Stimulated activated CD4-positive, alpha-beta T cell treated with anti-CD3 and anti-CD28 coated beads, Interleukin-1b, Interleukin-23, amount 100 ng/mL, for 24 hours (primary cell): ENCODE measurements around the gene CDCA7.
"Not testable (repeated sequence)": the region's sequence is repeated elsewhere in the genome, so short reads cannot be mapped to it uniquely, and the experiment has no call there.

Experiments
- DNase-seq, 4 experiments: peaks; one replicate each; pipeline ENCODE4 v3.0.0-alpha.2; 2020; ENCODE audit warnings: low read depth in 4 of 4, low spot score in 1 of 4

Gene CDCA7

DNA sequence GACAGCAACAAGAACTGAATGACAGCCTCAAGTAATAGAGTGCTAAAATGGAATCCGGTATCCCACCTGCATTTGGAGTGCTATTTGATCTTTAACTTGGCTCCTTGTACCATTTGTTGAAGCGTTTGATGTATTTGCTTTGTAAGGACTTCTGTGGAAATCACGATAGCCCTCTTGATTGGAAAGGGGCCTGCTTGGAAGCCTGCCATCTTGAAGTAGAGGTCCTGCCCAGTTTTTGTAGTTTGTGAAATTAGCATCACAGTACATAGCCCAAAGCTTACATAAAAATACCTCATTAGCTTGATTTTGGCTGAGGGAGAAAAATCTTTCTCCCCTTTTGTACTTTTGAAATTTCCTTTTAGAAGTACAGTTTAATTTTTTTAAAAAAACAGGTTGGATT, 2.7 kb downstream of the CDCA7 start:
- DNase-seq = no peak

DNA sequence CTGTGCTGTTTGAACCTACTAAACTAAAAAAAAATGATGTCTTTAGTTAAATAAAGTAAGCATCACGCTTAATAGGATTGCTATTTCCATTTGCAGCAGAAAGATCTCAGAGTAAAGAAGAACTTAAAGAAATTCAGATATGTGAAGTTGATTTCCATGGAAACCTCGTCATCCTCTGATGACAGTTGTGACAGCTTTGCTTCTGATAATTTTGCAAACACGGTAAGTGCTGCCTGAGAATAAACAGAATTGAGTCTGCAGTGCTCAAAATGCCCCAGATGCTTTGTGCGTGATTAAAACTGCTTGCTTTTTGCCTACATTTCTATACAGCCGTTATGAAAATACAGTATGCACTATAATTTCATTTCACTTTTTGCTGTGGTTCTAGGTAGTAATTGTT, 3.9 kb downstream of the CDCA7 start:
- DNase-seq = no peak

- no peak for DNase-seq
Observed at GRCh38 chr2:173359231-173359630, 4.6 kb downstream of the CDCA7 start.

- DNase-seq = no peak
Observed at GRCh38 chr2:173370198-173370597, 15.5 kb downstream of the CDCA7 start.

GRCh38 chr2:173371023-173371422, 16.4 kb downstream of the CDCA7 start:
- DNase-seq = no peak

DNA sequence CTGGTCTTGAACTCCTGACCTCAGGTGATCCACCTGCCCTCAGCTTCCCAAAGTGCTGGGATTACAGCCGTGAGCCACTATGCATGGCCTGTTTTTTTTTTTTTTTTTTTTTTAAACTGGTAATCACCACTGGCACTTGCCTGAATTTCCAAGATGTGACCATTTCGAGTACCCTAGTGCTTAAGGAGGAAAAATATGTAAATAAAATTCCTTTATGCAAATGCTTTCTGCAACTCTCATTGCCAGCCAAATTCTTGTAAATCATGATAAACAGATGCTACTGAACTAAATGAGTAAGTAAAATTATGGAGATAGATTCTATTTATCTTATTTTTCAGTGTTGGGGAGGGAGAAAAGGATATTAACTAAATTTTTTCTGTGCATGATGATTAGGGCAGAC, 18.6 kb downstream of the CDCA7 start:
- DNase-seq = no peak

DNA sequence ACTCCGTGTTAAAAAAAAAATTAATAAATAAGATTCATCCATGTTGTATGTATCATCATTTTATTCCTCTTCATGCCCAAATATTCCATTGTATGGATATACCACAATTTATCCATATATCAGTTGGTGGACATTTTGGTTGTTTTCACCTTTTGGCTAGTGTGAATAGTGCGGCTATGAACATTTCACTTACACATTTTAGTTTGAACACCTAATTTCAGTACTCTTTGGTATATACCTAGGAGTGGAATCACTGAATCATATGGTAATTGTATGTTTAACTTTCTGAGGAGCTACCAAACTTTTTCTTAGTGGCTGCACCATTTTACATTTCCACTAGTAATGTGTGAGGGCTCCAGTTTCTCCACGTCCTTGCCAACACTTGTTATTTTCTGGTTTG, 20.0 kb downstream of the CDCA7 start:
- DNase-seq = no peak

- not testable (repeated sequence) for DNase-seq
Observed at GRCh38 chr2:173385534-173385933, 30.9 kb downstream of the CDCA7 start.

DNA sequence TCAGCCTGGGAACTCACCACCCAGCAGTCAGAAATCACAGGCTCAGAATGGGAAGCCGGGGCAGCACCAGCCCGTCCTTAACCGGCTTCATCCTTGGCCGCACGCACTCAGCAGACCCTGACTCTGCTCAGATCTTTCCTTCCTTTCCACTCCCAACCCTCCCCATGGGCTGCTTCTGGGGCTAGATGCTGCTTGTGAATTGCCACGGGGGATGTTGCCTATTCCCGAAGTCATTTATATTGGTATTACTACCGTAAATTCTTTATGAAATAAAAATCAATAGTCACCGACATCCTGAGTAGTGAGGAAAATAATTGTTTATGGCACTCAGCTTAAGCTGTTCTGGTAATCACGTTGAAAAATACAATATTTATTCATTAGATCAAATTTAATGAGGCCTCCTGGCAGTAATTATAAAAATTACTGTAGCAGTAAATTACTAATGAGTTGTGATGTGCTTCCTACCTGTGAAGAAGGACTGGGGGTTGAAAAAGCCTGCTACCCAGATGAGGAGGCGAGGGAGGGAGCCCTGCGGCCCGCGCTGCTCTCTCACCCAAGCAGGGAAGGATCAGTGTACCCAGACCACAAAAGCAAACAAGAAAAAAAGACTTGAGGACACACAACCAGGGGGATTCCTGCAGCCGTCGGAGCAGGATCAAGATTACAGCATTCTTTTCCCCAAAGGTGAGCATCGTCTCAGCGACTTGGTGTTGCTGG, 31.5 kb downstream of the CDCA7 start:
- DNase-seq = no peak

DNA sequence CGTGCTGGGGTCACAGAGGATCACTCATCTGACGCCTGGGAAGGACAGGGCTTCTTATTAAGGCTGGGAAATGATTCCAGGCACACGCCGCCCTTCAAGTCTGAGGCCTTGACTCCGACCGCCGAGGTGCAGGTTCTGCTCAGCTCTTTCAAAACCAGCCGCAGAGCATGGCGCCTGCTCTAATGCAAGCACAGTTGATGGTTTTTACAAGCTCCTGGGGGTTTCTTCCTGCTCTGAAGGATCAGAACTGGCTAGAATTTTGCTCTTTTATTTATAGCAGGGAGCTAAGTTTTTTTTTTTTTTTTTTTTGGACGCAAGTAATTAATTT, 32.0 kb downstream of the CDCA7 start:
- DNase-seq = no peak

- no peak for DNase-seq
Observed at GRCh38 chr2:173387079-173387478, 32.4 kb downstream of the CDCA7 start.

DNA sequence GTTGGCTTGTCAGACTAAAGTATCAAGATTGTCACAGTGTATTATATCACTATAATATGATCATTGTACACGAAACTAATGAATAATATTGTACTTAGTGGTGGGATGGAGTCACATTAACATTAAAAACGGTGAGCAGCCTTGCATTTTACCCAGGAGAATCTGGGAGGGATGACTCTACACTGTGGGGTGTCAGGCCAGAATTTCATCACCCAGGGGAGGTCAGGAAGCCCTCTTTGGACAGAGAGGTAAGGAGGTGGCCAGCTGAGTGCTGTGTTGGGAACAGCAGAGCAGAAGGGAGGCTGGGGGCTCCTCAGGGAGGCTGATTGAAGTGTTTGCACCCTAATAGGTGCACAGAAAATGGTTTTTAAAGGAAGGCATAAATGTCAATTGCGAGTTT, 33.0 kb downstream of the CDCA7 start:
- no peak for DNase-seq

DNA sequence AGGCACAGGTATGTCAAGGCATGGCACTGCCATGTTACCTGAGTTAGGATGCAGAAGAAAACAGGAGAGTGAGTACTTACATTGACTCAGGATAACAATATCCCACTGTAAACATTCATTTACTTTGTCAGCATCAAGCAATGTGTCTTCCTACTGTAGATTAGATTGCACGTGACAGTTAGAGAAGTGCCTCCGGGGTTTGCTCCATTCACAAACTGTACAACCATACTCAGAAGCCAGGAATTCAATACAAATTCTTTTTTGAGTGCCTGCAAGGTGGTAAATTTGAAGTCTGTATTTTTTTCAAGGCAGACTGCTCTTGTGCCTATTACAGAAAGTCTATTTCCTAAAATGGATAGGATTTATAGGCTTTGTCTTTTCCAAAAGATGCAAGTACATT, 34.1 kb downstream of the CDCA7 start:
- no peak for DNase-seq

DNA sequence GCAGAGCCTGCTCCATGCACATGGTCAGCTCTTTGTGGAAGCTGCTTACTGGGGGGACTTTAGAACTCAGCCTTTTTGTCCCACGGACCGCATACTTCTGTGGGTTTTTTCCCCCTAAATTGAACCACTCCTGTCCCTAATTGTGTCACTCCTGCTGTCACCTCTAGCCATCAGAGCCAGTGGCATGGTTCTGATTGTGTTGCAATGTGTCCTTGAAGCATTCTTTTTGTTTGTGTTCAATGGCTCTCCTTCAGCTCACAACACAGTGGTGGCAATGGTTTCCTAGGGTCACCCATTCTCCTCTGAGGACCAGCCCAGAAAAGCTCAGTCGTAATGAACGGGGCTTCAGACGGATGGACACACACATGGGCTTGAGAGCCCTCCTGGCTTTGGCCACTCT, 35.4 kb downstream of the CDCA7 start:
- DNase-seq = no peak

- DNase-seq = no peak
Observed at GRCh38 chr2:173392731-173393130, 38.1 kb downstream of the CDCA7 start.

DNA sequence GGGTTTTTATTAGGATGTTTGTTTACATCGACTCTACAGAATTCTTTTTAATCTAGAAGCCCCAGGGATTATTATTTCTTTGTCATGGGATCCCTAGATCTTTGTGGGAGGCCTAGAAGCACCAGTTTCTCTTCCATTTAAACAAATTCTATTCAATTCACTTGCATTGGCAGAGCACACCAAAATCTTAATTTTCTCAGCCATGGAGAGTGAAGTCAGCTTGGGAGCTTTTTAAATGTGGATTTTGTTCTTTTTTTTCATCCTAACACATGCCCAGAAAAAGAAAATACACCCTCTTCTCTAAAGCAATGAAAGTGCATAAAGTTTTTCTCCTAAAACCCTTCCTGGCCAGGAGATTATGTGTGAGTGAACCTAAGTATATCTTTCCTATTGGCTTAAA, 38.5 kb downstream of the CDCA7 start:
- no peak for DNase-seq

DNA sequence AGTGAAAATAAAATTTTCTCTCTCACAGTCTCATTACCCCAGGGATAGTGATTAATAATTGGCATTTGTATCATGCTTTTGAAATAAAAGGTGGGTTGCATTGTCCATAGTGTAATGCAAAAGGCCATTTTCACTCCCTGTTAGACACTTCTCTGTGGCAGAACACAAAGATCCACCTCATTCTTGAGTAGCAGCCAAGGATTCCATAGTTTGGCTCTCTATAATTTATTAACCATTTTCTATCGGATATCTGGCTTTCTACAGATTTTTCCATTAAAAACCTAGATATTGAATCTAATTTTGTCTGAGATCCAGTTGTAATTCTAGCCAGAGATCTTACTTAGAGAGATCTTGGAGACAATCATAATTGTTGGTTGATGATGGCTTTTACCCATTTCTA, 39.0 kb downstream of the CDCA7 start:
- no peak for DNase-seq

GRCh38 chr2:173394091-173394974, 39.7 kb downstream of the CDCA7 start:
- no peak for DNase-seq

GRCh38 chr2:173395567-173396351, 41.1 kb downstream of the CDCA7 start:
- no peak for DNase-seq

GRCh38 chr2:173397539-173397938, 42.9 kb downstream of the CDCA7 start:
- DNase-seq = no peak

GRCh38 chr2:173399229-173399628, 44.6 kb downstream of the CDCA7 start:
- DNase-seq = no peak

DNA sequence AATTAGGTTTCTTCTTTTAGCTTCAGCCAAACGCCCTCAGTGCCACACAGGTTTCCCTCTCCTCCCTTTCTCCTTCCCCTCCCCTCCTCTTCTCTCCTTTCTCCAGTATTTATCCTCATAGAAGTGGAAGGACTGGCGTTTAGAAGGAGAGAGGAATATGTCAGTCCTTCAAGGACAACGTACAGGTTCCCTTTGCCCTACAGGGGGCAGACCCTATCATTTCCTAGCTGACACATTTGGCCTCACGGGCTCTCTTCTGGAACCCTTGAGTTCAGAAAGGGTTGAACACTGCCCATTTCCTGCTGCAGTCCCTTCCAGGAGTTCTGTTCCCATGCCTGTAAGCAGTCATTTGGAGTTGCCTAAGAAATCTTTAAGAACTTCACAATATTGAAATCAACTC, 46.1 kb downstream of the CDCA7 start:
- no peak for DNase-seq
